ENCODE results near the gene CDC42BPA.

GRCh38 chr1:226945858-226946245 is 372.4 kb downstream of the CDC42BPA start:
- TF ChIP-seq CTCF (IDR thresholded peaks at IDR 0.05): no peak
- TF ChIP-seq USF2 (IDR thresholded peaks at IDR 0.05; ENCODE audit: borderline replicate concordance, low read depth, low read length): no peak
- no peak for TF ChIP-seq POLR2AphosphoS5 (IDR thresholded peaks at IDR 0.05; ENCODE audit: low read depth, low read length)
- TF ChIP-seq REST (IDR thresholded peaks at IDR 0.05; ENCODE audit: low read depth, low read length): no peak
- TF ChIP-seq RAD21 (IDR thresholded peaks at IDR 0.05; ENCODE audit: low read length): no peak
- no peak for TF ChIP-seq SMC3 (IDR thresholded peaks at IDR 0.05; ENCODE audit: low read depth, low read length)
- TF ChIP-seq RXRA (IDR thresholded peaks at IDR 0.05; ENCODE audit: borderline replicate concordance, low read depth): no peak
- no peak for TF ChIP-seq USF1 (IDR thresholded peaks at IDR 0.05; ENCODE audit: borderline replicate concordance, low read depth)
- no peak for TF ChIP-seq PBX3 (IDR thresholded peaks at IDR 0.05)
